Measurements from ENCODE around the gene EPAS1.

DNA sequence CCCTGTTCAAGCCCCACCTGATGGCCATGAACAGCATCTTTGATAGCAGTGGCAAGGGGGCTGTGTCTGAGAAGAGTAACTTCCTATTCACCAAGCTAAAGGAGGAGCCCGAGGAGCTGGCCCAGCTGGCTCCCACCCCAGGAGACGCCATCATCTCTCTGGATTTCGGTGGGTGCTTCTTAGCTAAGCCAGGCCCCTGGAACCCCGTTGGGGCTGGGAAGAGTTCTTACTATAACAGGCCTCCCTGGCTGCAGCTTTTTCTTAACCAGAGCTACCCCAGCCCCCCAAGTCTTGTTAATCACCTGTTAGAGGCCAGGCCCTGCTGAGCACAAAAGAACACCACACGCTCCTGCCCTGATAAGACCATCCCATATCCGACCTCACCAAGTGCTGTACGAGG, 79.4 kb downstream of the EPAS1 start:
- TF ChIP-seq, protein P1, sequence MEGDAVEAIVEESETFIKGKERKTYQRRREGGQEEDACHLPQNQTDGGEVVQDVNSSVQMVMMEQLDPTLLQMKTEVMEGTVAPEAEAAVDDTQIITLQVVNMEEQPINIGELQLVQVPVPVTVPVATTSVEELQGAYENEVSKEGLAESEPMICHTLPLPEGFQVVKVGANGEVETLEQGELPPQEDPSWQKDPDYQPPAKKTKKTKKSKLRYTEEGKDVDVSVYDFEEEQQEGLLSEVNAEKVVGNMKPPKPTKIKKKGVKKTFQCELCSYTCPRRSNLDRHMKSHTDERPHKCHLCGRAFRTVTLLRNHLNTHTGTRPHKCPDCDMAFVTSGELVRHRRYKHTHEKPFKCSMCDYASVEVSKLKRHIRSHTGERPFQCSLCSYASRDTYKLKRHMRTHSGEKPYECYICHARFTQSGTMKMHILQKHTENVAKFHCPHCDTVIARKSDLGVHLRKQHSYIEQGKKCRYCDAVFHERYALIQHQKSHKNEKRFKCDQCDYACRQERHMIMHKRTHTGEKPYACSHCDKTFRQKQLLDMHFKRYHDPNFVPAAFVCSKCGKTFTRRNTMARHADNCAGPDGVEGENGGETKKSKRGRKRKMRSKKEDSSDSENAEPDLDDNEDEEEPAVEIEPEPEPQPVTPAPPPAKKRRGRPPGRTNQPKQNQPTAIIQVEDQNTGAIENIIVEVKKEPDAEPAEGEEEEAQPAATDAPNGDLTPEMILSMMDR (IDR thresholded peaks at IDR 0.05), result no peak
- no peak for TF ChIP-seq POLR2A (IDR thresholded peaks at IDR 0.05)

Measured in thyroid gland (tissue), 4 donors.